H9 (cell line): ENCODE measurements around the gene PRG2. TPM values are rescaled to one million over a fixed set of nuclear protein-coding genes. Genes with fewer than 3 reads are reported as not detected.

Experiments used
- DNase-seq: peaks from one replicate; pipeline ENCODE4 v3.0.0-alpha.2; 2017
- H2AFZ ChIP-seq: one replicate; pipeline ENCODE4 v1.6.1; 2013; ENCODE audit warnings: mild to moderate bottlenecking, low read length, control low read depth, moderate library complexity
- H2AK5ac ChIP-seq: 2 replicates; pipeline ENCODE4 v1.6.1; 2013; ENCODE audit warnings: low read length, control low read depth, mixed read lengths; ENCODE audit not compliant: insufficient read length
- H2BK120ac ChIP-seq: one replicate; pipeline ENCODE4 v1.6.1; 2013; ENCODE audit warnings: low read depth, mild to moderate bottlenecking, low read length, control low read depth, inconsistent platforms; ENCODE audit not compliant: poor library complexity, severe bottlenecking
- H2BK12ac ChIP-seq: 2 replicates; pipeline ENCODE4 v1.6.1; 2013; ENCODE audit warnings: low read length, control low read depth, mixed read lengths, low read depth; ENCODE audit not compliant: insufficient read length
- H2BK15ac ChIP-seq: 2 replicates; pipeline ENCODE4 v1.6.1; 2013; ENCODE audit warnings: low read depth, low read length, control low read depth
- H2BK20ac ChIP-seq: one replicate; pipeline ENCODE4 v1.6.1; 2013; ENCODE audit warnings: low read depth, mild to moderate bottlenecking, low read length, control low read depth, inconsistent platforms; ENCODE audit not compliant: poor library complexity, severe bottlenecking
- H2BK5ac ChIP-seq: 2 replicates; pipeline ENCODE4 v1.6.1; 2013; ENCODE audit warnings: low read length, control low read depth, mixed read lengths; ENCODE audit not compliant: insufficient read length
- H3K14ac ChIP-seq: 2 replicates; pipeline ENCODE4 v1.6.1; 2013; ENCODE audit warnings: low read length, control low read depth; ENCODE audit not compliant: insufficient read depth
- H3K18ac ChIP-seq: 2 replicates; pipeline ENCODE4 v1.6.1; 2013; ENCODE audit warnings: low read depth, mild to moderate bottlenecking, mixed read lengths, low read length, control low read depth; ENCODE audit not compliant: insufficient read length
- H3K23ac ChIP-seq: 2 replicates; pipeline ENCODE4 v1.6.1; 2013; ENCODE audit warnings: low read length, control low read depth, mixed read lengths, low read depth; ENCODE audit not compliant: insufficient read length
- H3K23me2 ChIP-seq: 2 replicates; pipeline ENCODE4 v1.6.1; 2013; ENCODE audit warnings: low read depth, mild to moderate bottlenecking, mixed read lengths, low read length, control low read depth; ENCODE audit not compliant: insufficient read length, poor library complexity, severe bottlenecking
- H3K27ac ChIP-seq: 2 replicates; pipeline ENCODE4 v1.5.1; 2013; ENCODE audit warnings: low read length, control low read depth, mixed read lengths, low read depth; ENCODE audit not compliant: insufficient read length
- H3K27me3 ChIP-seq: 2 replicates; pipeline ENCODE4 v1.6.1; 2013; ENCODE audit warnings: low read length, control low read depth, inconsistent platforms; ENCODE audit not compliant: insufficient read depth
- H3K4ac ChIP-seq: 2 replicates; pipeline ENCODE4 v1.6.1; 2013; ENCODE audit warnings: low read depth, mild to moderate bottlenecking, control low read depth, inconsistent platforms, low read length, moderate library complexity
- H3K4me1 ChIP-seq: 2 replicates; pipeline ENCODE4 v1.6.1; 2013; ENCODE audit warnings: low read length, control low read depth, inconsistent platforms; ENCODE audit not compliant: insufficient read depth
- H3K4me2 ChIP-seq: 2 replicates; pipeline ENCODE4 v1.6.1; 2013; ENCODE audit warnings: low read length, control low read depth, mixed read lengths; ENCODE audit not compliant: insufficient read length, insufficient read depth
- H3K56ac ChIP-seq: 2 replicates; pipeline ENCODE4 v1.6.1; 2013; ENCODE audit warnings: low read depth, mild to moderate bottlenecking, mixed read lengths, low read length, control low read depth; ENCODE audit not compliant: insufficient read length
- H3K79me1 ChIP-seq: 2 replicates; pipeline ENCODE4 v1.6.1; 2013; ENCODE audit warnings: low read depth, mild to moderate bottlenecking, moderate library complexity, low read length, control low read depth, inconsistent platforms; ENCODE audit not compliant: insufficient read depth, poor library complexity, severe bottlenecking
- H3K79me2 ChIP-seq: 2 replicates; pipeline ENCODE4 v1.6.1; 2013; ENCODE audit warnings: low read length, control low read depth, inconsistent platforms; ENCODE audit not compliant: insufficient read depth
- H3K9ac ChIP-seq: 2 replicates; pipeline ENCODE4 v1.6.1; 2013; ENCODE audit warnings: low read length, control low read depth, mixed read lengths; ENCODE audit not compliant: insufficient read length; ENCODE audit errors: extremely low read depth
- H3K9me3 ChIP-seq: one replicate; pipeline ENCODE4 v1.6.1; 2013; ENCODE audit warnings: low read depth, low read length, inconsistent platforms; ENCODE audit not compliant: control insufficient read depth
- H3T11ph ChIP-seq: one replicate; pipeline ENCODE4 v1.6.1; 2013; ENCODE audit warnings: mild to moderate bottlenecking, low read length, control low read depth, inconsistent platforms
- H4K20me1 ChIP-seq: one replicate; pipeline ENCODE4 v1.6.1; 2013; ENCODE audit not compliant: control insufficient read depth, insufficient read length, insufficient read depth
- H4K5ac ChIP-seq: 2 replicates; pipeline ENCODE4 v1.6.1; 2013; ENCODE audit warnings: low read depth, mild to moderate bottlenecking, mixed read lengths, low read length, control low read depth; ENCODE audit not compliant: insufficient read length
- H4K8ac ChIP-seq: replicated peaks from 2 replicates; pipeline ENCODE4 v1.6.1; 2013; ENCODE audit warnings: low read length, control low read depth, mixed read lengths, low read depth; ENCODE audit not compliant: insufficient read length
- H4K91ac ChIP-seq: 2 replicates; pipeline ENCODE4 v1.6.1; 2013; ENCODE audit warnings: low read depth, mild to moderate bottlenecking, moderate library complexity, mixed read lengths, low read length, control low read depth; ENCODE audit not compliant: insufficient read length
- H3K27ac Mint-ChIP-seq, 3 experiments: 2 replicates in 2 of 3; 3 replicates in 1 of 3; pipeline ENCODE4 v1.8.0; 2020 to 2021; ENCODE audit warnings: mixed read lengths in 3 of 3, mild to moderate bottlenecking in 1 of 3, moderate library complexity in 1 of 3
- H3K27me3 Mint-ChIP-seq: 2 replicates; pipeline ENCODE4 v1.8.0; 2021; ENCODE audit warnings: low read depth, mild to moderate bottlenecking, moderate library complexity, mixed read lengths
- H3K36me3 Mint-ChIP-seq, 3 experiments: 2 replicates in 2 of 3; 3 replicates in 1 of 3; pipeline ENCODE4 v1.8.0; 2020 to 2021; ENCODE audit warnings: low read depth in 3 of 3, mixed read lengths in 3 of 3; ENCODE audit not compliant: insufficient read depth in 1 of 3
- H3K4me1 Mint-ChIP-seq, 2 experiments: 2 replicates each; pipeline ENCODE4 v1.8.0; 2020; ENCODE audit warnings: mixed read lengths in 2 of 2
- H3K4me3 Mint-ChIP-seq, 2 experiments: 2 replicates in 1 of 2; 3 replicates in 1 of 2; pipeline ENCODE4 v1.8.0; 2020 to 2021; ENCODE audit warnings: mild to moderate bottlenecking in 2 of 2, mixed read lengths in 2 of 2, moderate library complexity in 1 of 2
- H3K9me3 Mint-ChIP-seq, 2 experiments: 2 replicates in 1 of 2; 3 replicates in 1 of 2; pipeline ENCODE4 v1.8.0; 2020; ENCODE audit warnings: mild to moderate bottlenecking in 2 of 2, mixed read lengths in 2 of 2, moderate library complexity in 1 of 2
- WGBS: extraction: QIAGEN DNeasy Blood & Tissue Kit; methylation state at CpG from one replicate; pipeline ENCODE4 v1.1.7; 2013; ENCODE audit warnings: missing lambda C conversion rate, low lambda C conversion rate, mixed read lengths; ENCODE audit not compliant: insufficient read length; ENCODE audit errors: extremely low coverage; 5-methylcytosine and 5-hydroxymethylcytosine counted together
- total RNA-seq: library from RNA; stranded (reverse); gene quantifications from 2 replicates; pipeline ENCODE4 v1.2.1, GENCODE V29; 2021
- TF ChIP-seq, protein P1 (sequence below): fragments of 200-600 bp; sonication (generic); conservative IDR thresholded peaks from 3 replicates; pipeline ENCODE4 v1.8.0; 2021; ENCODE audit warnings: antibody characterized with exemption, mild to moderate bottlenecking

PRG2 gene
- total RNA-seq, 1 experiment from 2014 or later = not detected

DNA sequence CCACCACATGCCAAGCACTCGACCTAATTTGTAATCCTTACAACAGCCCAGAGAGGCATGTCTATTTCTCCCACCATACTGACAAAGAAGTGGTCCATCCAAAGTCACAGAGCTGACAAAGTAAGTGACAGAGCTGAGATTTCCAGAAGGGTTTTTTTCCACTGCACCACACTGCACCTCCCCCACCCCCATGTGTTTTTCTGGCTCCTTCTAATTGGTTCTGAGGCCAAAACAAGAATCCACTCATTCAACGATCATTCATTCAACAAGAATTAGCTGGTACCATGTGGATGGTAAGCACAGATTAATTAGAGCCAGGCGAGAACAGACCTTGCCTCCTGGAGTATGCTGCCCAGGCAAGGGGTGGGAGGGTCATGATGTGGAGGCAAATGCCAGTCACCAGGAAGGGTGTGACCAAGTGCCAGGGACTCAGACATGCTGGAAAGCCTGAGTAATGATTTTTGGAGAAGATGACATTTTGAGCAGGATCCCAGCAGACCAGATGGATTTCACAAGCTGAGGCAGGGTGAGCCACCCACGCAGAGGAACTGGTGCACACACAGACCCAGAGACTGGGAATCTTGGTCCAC is 14.9 kb upstream of the PRG2 start:
- Histone ChIP-seq H2BK15ac (no peak overlapping the region), H3K9me3 (no peaks in the 10 kb centered on the region), H4K8ac (no peak overlapping the region), H2BK5ac (no peak overlapping the region), H3K27me3 (no peaks in the 10 kb centered on the region), H3K56ac (no peak overlapping the region), H2AK5ac (no peak overlapping the region), H3K79me2 (no peaks in the 10 kb centered on the region), H3K23ac (no peak overlapping the region), H2BK12ac (no peak overlapping the region), H2AFZ (no peak overlapping the region), H2BK120ac (no peak overlapping the region), H2BK20ac (no peak overlapping the region), H3K23me2 (no peaks in the 10 kb centered on the region), H3K79me1 (no peaks in the 10 kb centered on the region), H3T11ph (no peak overlapping the region), H3K18ac (no peak overlapping the region), H3K4ac (no peak overlapping the region), H3K4me1 (no peaks in the 10 kb centered on the region), H4K20me1 (no peaks in the 10 kb centered on the region), H4K5ac (no peak overlapping the region), H3K4me2 (no peak overlapping the region), H3K27ac (no peak overlapping the region), H3K9ac (no peak overlapping the region), H4K91ac (no peak overlapping the region), H3K14ac (no peak overlapping the region)
- no peak for DNase-seq
- H3K27me3 Mint-ChIP-seq = peaks cover 3% of the 10 kb centered on the region; the same call in 1 of the 2 replicates
- no peaks in the 10 kb centered on the region; a peak in 1 of 5 replicates for H3K9me3 Mint-ChIP-seq
- H3K4me3 Mint-ChIP-seq = no peak overlapping the region
- TF ChIP-seq, protein P1, sequence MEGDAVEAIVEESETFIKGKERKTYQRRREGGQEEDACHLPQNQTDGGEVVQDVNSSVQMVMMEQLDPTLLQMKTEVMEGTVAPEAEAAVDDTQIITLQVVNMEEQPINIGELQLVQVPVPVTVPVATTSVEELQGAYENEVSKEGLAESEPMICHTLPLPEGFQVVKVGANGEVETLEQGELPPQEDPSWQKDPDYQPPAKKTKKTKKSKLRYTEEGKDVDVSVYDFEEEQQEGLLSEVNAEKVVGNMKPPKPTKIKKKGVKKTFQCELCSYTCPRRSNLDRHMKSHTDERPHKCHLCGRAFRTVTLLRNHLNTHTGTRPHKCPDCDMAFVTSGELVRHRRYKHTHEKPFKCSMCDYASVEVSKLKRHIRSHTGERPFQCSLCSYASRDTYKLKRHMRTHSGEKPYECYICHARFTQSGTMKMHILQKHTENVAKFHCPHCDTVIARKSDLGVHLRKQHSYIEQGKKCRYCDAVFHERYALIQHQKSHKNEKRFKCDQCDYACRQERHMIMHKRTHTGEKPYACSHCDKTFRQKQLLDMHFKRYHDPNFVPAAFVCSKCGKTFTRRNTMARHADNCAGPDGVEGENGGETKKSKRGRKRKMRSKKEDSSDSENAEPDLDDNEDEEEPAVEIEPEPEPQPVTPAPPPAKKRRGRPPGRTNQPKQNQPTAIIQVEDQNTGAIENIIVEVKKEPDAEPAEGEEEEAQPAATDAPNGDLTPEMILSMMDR = no peak
- 0 out of 4 replicates have a peak, but pooled peaks cover 0 to 3% of the 10 kb centered on the region in 2 experiments for H3K4me1 Mint-ChIP-seq
- peak overlapping the region in 1 of 3 experiments; percentile 34; a peak in 1 of 7 replicates for H3K27ac Mint-ChIP-seq
- peaks cover 5 to 26% (median 15%) of the 10 kb centered on the region in 3 experiments; a peak in 6 of 7 replicates for H3K36me3 Mint-ChIP-seq
- no CpG with 5 or more reads among the region's 4 CpGs for WGBS
